Keratinocyte (primary cell): ENCODE results near the gene HDAC9.

Experiments
- CTCF ChIP-seq, 3 experiments: IDR thresholded peaks in 1 of 3; conservative IDR thresholded peaks in 1 of 3; optimal IDR thresholded peaks in 1 of 3; 2 replicates in 2 of 3; 3 replicates in 1 of 3; pipeline versions ENCODE3 to v1.5.1; 2011; ENCODE audit warnings: low read length in 3 of 3, mild to moderate bottlenecking in 3 of 3, moderate library complexity in 2 of 3, control low read depth in 1 of 3, inconsistent platforms in 1 of 3; ENCODE audit not compliant: insufficient read depth in 2 of 3; ENCODE audit errors: extremely low read depth in 1 of 3
- EZH2 ChIP-seq: IDR thresholded peaks from one replicate; pipeline ENCODE4 v1.6.1; 2012; ENCODE audit warnings: inconsistent platforms, mild to moderate bottlenecking, low read length, moderate library complexity

- TF ChIP-seq CTCF (optimal IDR thresholded peaks at IDR 0.05 in 1 of 3, IDR thresholded peaks at IDR 0.05 in 1 of 3, conservative IDR thresholded peaks at IDR 0.05 in 1 of 3; ENCODE audit: extremely low read depth in 1 of 3, insufficient read depth in 2 of 3, low read length in 3 of 3) (no peak), EZH2 (no peak)
Measured at GRCh38 chr7:18715988-18716387, 220.4 kb downstream of the HDAC9 start.
